Head of caudate nucleus (tissue), 42 donors: ENCODE data around the gene PYGO1.

Experiments
- DNase-seq, 42 donors: peaks; one replicate each; pipeline versions ENCODE4 v3.0.0 to v3.0.0-alpha.2; 2020 to 2021; ENCODE audit warnings: mixed read lengths in 7 of 42
- intact Hi-C: fragments of 100-400 bp; cut with DNase I; formaldehyde crosslinking; loops from one replicate; pipeline ENCODE4 v1.15.0; 2022

Gene PYGO1

GRCh38 chr15:55576943-55577342, 11.2 kb downstream of the PYGO1 start:
- intact Hi-C loops = no loop called here
- no peak for DNase-seq

GRCh38 chr15:55574096-55574495, 14.0 kb downstream of the PYGO1 start:
- intact Hi-C loops = no loop called here
- DNase-seq = no peak

- no peak for DNase-seq
- intact Hi-C loops = no loop called here
Measured at GRCh38 chr15:55573224-55573623, 14.9 kb downstream of the PYGO1 start.

GRCh38 chr15:55564347-55565145, 23.6 kb downstream of the PYGO1 start:
- no peak for DNase-seq
- intact Hi-C loops = no loop called here

GRCh38 chr15:55562601-55563000, 25.5 kb downstream of the PYGO1 start:
- no peak for DNase-seq

GRCh38 chr15:55555089-55555488, 33.1 kb downstream of the PYGO1 start:
- DNase-seq = no peak
- intact Hi-C loops = no loop called here

More at GRCh38 chr15:55562601-55563000, 25.5 kb downstream of the PYGO1 start:
- intact Hi-C loops = no loop called here

GRCh38 chr15:55552926-55553325, 35.2 kb downstream of the PYGO1 start:
- DNase-seq = peak in 12 of 42 donors; percentile 2 to 57 (median 16)
- intact Hi-C loops = no loop called here

- intact Hi-C loops = no loop called here
- DNase-seq = no peak
Measured at GRCh38 chr15:55552451-55552850, 35.7 kb downstream of the PYGO1 start.

GRCh38 chr15:55549305-55549704, 38.8 kb downstream of the PYGO1 start:
- DNase-seq = no peak
- intact Hi-C loops = no loop called here

GRCh38 chr15:55546718-55547117, 41.4 kb downstream of the PYGO1 start:
- intact Hi-C loops = no loop called here
- DNase-seq = no peak

GRCh38 chr15:55535436-55535835, 52.7 kb downstream of the PYGO1 start:
- intact Hi-C loops = no loop called here
- no peak for DNase-seq

- DNase-seq = no peak
- intact Hi-C loops = no loop called here
Measured at GRCh38 chr15:55532944-55533343, 55.2 kb downstream of the PYGO1 start.

GRCh38 chr15:55530861-55531313, 57.3 kb downstream of the PYGO1 start:
- intact Hi-C loops = no loop called here

GRCh38 chr15:55528812-55529211, 59.3 kb downstream of the PYGO1 start:
- intact Hi-C loops = no loop called here
- DNase-seq = no peak

More at GRCh38 chr15:55530861-55531313, 57.3 kb downstream of the PYGO1 start:
- DNase-seq = no peak

- no peak for DNase-seq
- intact Hi-C loops = no loop called here
Measured at GRCh38 chr15:55527150-55527549, 61.0 kb downstream of the PYGO1 start.

- intact Hi-C loops = no loop called here
- DNase-seq = peak in 14 of 42 donors; percentile 6 to 44 (median 18)
Measured at GRCh38 chr15:55526559-55527036, 61.5 kb downstream of the PYGO1 start.

- no peak for DNase-seq
- intact Hi-C loops = no loop called here
Measured at GRCh38 chr15:55522742-55523450, 65.2 kb downstream of the PYGO1 start.

GRCh38 chr15:55518641-55519040, 69.5 kb downstream of the PYGO1 start:
- intact Hi-C loops = no loop called here
- DNase-seq = no peak

- no peak for DNase-seq
- intact Hi-C loops = no loop called here
Measured at GRCh38 chr15:55518009-55518408, 70.1 kb downstream of the PYGO1 start.
